HG02870 (cell line): ENCODE measurements around the gene PCOLCE2.

Experiments used
- ATAC-seq: cut with Tn5 transposase; IDR thresholded peaks from one replicate; pipeline ENCODE4 v1.9.1; 2021; ENCODE audit warnings: mild to moderate bottlenecking, moderate library complexity; ENCODE audit not compliant: unreplicated experiment

The PCOLCE2 gene

DNA sequence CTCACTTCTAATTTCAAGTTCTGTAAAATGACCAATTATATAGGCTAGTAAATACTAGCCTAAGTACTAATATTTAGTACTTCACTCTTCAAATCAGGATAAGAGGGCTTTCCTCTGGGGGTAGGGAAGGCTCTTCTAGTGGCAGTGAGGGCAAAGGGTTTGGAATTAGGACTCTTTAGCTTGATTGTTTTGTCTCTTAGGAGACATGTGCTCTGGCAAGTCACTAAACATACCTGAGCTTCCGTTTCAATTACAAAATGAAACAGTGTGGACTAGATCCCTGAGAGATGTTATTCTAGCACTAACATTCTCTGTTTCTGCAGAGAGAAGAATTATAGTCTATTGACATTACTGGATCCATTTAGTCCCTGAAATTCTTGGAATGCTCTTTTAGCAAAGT, 71.5 kb downstream of the PCOLCE2 start:
- no peak for ATAC-seq

GRCh38 chr3:142815803-142816202, 73.1 kb downstream of the PCOLCE2 start:
- ATAC-seq = no peak

GRCh38 chr3:142809259-142809658, 79.6 kb downstream of the PCOLCE2 start:
- no peak for ATAC-seq

DNA sequence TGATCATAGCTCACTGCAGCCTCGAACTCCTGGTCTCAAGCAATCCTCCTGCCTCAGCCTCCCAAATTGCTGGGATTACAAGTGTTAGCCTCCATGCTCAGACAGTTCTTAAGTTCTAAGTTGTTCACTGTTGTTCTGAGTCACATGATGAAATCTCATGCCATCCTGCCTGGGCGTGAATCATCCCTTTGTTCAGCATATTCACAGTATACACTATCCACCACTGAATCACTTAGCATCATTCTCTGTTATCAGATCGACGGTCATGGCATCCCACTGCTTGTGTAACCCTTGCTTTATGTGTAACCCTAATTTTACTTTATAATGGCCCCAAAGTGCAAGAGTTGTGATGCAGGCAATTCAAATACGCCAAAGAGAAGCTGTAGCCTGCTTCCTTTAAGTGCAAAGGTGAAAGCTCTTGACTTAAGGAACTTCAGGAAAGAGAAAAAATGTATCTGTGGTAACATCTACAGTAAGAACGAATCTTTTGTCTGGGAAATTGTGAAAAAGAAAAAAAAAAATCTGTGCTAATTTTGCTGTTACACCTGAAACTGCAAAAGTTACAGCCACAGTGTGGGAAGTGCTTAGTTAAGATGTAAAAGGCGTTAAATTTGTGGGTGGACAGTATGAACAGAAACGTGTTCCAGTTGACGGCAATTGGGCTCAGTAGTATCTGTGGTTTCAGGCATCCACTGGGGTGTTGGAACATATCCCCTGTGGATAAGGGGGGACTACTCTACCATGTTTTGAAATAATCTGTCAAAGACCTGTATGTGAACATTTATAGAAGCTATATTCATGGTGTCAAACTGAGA, 80.6 kb downstream of the PCOLCE2 start:
- ATAC-seq = no peak

DNA sequence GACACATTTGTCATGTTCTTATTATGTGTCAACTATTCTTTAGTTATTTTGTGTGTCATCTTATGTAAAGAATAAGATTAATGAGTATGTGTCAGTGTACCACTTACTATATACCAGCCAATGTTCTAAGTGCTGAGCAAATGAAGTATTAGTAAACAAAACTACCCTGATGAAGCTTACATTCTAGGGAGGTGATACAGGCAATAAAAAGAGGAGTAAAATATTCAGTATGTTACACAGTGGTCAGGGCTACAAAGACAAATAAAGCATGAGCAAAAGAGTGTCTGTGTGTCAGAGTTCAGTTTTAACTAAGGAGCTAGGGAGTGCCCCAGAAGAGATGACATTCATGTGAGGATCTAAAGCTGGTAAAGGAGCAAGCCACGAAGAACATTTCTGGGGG, 86.0 kb downstream of the PCOLCE2 start:
- no peak for ATAC-seq

DNA sequence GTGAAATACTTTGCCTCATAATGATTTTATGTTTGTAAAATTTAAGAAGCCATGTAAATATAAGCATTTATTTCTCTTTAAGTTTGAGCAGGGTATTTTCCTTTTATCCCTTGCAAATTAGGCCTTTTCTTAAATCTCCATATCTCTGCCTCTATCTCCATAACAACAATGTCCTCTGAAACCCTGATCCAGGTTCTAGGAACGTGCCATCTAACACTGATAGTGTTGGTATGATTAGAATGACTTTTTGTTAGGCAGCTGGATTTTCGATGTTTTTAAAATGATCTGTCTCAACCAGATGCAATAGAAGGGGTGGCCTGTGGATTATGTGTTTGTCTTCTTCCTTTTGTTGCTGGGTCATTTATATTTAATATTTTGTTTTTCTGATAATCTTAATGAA, 87.1 kb downstream of the PCOLCE2 start:
- ATAC-seq = no peak

DNA sequence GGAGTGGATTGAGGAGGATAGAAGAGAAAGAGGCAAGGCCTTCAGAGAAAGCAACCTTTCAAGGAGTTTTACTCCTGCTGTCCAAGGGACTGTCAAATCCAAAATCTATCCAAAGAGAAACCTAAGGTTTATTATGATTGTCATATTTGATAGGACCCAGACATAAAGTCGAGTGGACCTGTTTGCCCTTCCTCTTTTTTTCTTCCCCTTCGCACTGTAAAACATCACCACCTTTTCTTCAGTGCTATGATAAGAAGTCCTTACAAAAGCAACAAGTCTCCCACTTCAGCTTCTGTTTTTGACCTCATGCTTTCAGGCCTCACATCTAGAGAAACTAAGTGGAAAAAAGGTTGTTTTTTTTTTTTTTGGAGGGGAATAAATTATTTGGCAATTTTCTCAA, 92.1 kb downstream of the PCOLCE2 start:
- ATAC-seq = no peak

GRCh38 chr3:142795332-142795731, 93.6 kb downstream of the PCOLCE2 start:
- no peak for ATAC-seq

DNA sequence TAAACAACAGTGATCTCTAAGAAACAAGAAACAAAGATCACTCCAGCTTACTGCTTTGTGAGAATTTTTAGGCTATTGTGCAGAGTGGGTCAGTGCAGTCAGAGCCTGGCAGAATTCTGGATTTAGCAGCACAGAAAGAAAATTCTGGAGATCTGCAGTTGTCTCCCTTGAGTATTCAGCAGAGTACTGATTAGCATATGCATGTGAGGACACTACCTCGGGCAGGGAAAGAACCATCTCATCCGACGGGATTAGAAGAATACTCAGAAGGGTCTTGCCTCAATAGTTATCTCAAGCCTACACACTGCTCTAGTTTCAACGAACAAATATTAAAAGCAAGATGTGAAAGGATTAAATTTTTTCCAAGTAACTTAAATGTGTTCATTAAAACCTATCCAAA, 94.4 kb downstream of the PCOLCE2 start:
- no peak for ATAC-seq

GRCh38 chr3:142787719-142788118, 101.2 kb downstream of the PCOLCE2 start:
- ATAC-seq = no peak

DNA sequence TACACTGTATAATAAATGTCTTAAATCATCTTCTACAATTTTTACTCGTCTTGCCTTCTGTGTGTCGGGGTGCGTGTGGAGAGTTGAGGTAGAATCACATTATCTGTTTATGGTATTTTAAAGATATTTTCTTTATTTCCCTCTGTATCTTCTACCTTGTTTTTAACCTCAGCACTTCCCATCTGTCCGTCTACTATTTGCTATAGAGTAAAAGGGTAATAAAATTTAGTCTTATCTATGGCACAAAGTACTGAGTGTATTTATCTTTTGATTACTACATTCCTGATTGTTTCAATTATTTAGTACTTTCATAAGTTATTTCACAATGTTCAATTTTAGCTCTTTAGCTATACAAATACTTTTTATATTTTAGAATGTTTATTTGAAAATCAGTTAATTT, 102.9 kb downstream of the PCOLCE2 start:
- ATAC-seq = no peak

GRCh38 chr3:142784228-142784627, 104.7 kb downstream of the PCOLCE2 start:
- no peak for ATAC-seq

GRCh38 chr3:142782616-142783015, 106.3 kb downstream of the PCOLCE2 start:
- no peak for ATAC-seq

GRCh38 chr3:142779591-142779990, 109.3 kb downstream of the PCOLCE2 start:
- no peak for ATAC-seq

- no peak for ATAC-seq
Measured at GRCh38 chr3:142778541-142778940, 110.3 kb downstream of the PCOLCE2 start.

DNA sequence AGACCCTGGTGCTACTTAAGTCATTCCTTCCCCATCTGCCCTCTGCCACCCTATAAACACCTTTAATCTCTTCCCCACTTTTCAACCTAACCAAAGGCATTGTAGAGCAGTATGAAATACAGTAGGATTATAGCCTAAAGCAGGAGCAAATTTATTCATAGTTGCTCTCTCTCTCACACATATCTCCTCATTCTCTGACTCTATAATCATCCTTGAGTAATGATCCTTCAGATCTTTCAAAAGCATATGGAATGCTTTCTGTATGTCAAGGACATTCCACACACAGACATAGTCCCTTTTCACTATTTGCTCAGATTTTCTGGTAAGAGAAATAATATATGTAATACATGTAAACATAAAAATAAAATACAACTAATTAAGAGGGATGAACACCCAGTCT, 111.0 kb downstream of the PCOLCE2 start:
- no peak for ATAC-seq

GRCh38 chr3:142768338-142768737, 120.5 kb downstream of the PCOLCE2 start:
- no peak for ATAC-seq
